ENCODE data around the gene AFMID.

Gene AFMID

DNA sequence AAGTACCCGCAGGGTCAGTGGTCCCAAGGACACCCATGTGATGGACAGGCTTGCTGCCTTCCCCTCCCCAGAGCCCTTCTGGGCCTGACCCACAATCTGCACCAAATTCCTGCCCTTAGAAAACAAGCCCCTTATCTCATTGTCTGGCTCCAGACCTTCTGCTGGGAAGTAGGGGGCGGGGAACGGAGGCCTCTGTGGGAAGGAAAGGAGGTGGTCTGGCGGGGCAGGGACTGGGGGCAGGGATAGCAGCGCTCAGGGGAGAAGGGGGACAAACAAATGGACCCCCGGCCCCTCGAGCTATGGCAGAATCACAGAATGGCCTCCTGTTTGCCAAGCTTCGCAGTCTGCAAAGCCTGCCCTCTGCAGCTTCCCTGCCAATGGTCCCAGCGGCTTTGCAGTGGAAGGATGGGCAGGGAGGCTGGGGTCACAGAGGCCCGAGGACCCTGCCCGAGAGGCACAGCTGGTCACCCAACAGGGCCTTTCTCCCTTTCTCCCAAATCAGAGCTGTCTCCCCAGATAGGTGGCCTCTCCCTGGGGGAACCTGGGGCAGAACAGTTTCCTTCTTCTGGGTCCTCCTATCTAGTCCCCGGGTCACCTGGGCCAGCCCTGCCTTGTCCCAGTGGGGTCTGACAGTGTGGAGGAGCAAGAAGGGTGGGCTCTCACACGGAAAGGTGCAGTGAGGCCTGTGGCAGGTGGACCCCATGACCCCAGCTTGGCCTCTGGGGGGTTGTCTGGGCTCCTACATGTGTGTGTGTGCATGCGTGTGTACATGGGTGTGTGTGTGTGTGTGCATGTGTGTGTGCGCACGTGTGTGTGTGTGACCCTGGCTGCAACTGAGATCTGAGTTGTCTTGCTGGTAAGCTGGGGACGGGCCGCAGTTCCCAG, 69.8 kb downstream of the AFMID start:
- no peak for DNase-seq

Measured in NCI-H526 treated with DMSO at 0.1 percent for 48 hours (cell line).